ENCODE measurements around the gene FOSL2. TPM values are rescaled to one million over a fixed set of nuclear protein-coding genes. Genes with fewer than 3 reads are reported as not detected.

FOSL2 gene
- total RNA-seq, 1 donor from 2014 or later = 60.5 TPM

DNA sequence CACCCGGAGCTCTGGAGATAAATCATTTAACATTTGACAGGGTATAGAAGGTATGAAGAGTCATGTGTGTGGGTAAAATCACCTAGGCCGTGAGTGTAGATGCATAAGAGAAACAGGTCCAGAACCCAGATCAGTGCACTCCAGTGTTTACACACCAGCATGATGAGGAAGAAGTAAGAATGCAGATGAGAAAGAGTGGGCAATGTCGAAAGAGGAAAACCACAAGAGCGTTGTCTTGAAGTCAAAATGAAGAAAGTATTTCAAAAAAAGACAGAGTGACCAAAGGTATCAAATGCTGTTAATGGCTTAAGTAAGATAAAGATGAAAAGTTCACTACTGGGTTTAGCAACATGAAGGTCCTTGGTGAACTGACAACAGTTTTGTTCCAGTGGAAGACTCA is 71.2 kb downstream of the FOSL2 start:
- Mint-ChIP-seq H3K4me1 (no peaks in the 10 kb centered on the region), H3K4me3 (no peak overlapping the region), H3K9me3 (peaks cover 22% of the 10 kb centered on the region), H3K27ac (no peak overlapping the region), H3K36me3 (peaks cover 2% of the 10 kb centered on the region), H3K27me3 (ENCODE audit: low read depth) (peaks cover 2% of the 10 kb centered on the region)
- TF ChIP-seq, protein P1, sequence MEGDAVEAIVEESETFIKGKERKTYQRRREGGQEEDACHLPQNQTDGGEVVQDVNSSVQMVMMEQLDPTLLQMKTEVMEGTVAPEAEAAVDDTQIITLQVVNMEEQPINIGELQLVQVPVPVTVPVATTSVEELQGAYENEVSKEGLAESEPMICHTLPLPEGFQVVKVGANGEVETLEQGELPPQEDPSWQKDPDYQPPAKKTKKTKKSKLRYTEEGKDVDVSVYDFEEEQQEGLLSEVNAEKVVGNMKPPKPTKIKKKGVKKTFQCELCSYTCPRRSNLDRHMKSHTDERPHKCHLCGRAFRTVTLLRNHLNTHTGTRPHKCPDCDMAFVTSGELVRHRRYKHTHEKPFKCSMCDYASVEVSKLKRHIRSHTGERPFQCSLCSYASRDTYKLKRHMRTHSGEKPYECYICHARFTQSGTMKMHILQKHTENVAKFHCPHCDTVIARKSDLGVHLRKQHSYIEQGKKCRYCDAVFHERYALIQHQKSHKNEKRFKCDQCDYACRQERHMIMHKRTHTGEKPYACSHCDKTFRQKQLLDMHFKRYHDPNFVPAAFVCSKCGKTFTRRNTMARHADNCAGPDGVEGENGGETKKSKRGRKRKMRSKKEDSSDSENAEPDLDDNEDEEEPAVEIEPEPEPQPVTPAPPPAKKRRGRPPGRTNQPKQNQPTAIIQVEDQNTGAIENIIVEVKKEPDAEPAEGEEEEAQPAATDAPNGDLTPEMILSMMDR (IDR thresholded peaks at IDR 0.05; ENCODE audit: unreplicated experiment) = no peak
- DNase-seq (ENCODE audit: low spot score in 2 of 2, unreplicated experiment in 2 of 2) = no peak

DNA sequence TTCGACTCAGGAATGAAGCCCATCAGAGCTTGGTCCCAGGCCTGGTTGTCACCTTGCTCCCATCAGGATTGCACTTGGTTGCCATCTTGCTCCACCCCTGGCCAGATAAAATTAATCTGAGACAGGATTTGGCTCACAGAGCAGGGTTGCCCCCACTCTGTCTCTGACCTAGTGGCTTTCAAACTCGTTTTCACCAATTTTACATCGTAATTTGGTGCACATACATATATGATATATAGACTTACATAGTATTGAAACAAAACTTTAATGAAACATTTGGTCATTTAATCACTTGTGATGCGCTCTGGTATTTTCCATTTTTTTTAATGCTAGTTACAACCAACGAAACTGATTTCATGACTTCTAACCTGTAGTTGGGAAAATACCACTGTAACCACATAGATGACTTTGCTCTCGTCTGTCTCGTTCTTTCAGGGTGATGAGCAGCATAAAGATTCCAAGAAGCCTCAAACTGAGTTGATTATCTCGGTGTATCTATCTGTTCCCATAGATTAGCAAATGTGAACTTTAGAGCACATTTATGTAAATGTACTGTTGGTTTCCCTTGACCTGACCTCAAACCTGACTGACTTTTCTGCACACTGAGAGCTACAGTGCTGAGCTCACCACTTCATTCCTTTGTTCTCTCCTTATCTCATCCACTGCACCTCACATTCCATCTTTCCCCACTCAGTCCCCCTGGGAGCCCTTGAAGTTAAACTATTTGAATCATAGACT is 72.7 kb downstream of the FOSL2 start:
- no peak overlapping the region for H3K27ac Mint-ChIP-seq
- no peak for DNase-seq (ENCODE audit: low spot score in 2 of 2, unreplicated experiment in 2 of 2)
- H3K4me1 Mint-ChIP-seq = no peaks in the 10 kb centered on the region
- peaks cover 22% of the 10 kb centered on the region for H3K9me3 Mint-ChIP-seq
- peaks cover 2% of the 10 kb centered on the region for H3K36me3 Mint-ChIP-seq
- no peak overlapping the region for H3K4me3 Mint-ChIP-seq
- peaks cover 5% of the 10 kb centered on the region for H3K27me3 Mint-ChIP-seq (ENCODE audit: low read depth)
- TF ChIP-seq, protein P1 (IDR thresholded peaks at IDR 0.05; ENCODE audit: unreplicated experiment) = no peak

Other genes starting within 250 kb of the FOSL2 start
- 1.1 to 2.2 TPM (median 1.2 TPM) in 3 replicates for gene PLB1, start 103.2 kb downstream of the FOSL2 start, total RNA-seq